Esophagus muscularis mucosa (tissue), 3 donors: ENCODE data around the gene CALCR.

Experiments
- CTCF ChIP-seq, 3 experiments: fragments of 200-600 bp in 2 of 3; fragments of 450-650 bp in 1 of 3; sonication (generic) in 2 of 3; IDR thresholded peaks; one replicate each; pipeline ENCODE4 v1.5.1; 2017 to 2019; ENCODE audit warnings: antibody characterized with exemption in 3 of 3, mild to moderate bottlenecking in 2 of 3, moderate library complexity in 1 of 3
- POLR2A ChIP-seq: fragments of 450-650 bp; IDR thresholded peaks from one replicate; pipeline ENCODE4 v1.6.1; 2017; ENCODE audit warnings: antibody characterized with exemption, moderate library complexity, mild to moderate bottlenecking, low read depth
- POLR2AphosphoS5 ChIP-seq, 2 donors: sonication (generic); formaldehyde crosslinking; IDR thresholded peaks; one replicate each; pipeline ENCODE4 v1.6.1; 2017; ENCODE audit warnings: antibody characterized with exemption in 2 of 2

- TF ChIP-seq POLR2A (no peak), CTCF (IDR thresholded peaks at IDR 0.05) (no peak), POLR2AphosphoS5 (IDR thresholded peaks at IDR 0.05) (no peak)
Observed at GRCh38 chr7:93390660-93391059, 183.9 kb downstream of the CALCR start.
